Nephron (organoid): ENCODE data around the gene JAM3.

Source experiments
- H3K27ac Mint-ChIP-seq, 3 experiments: 2 replicates each; pipeline ENCODE4 v1.8.0; 2020; ENCODE audit warnings: mixed read lengths in 3 of 3, mild to moderate bottlenecking in 2 of 3, moderate library complexity in 1 of 3
- H3K27me3 Mint-ChIP-seq: 2 replicates; pipeline ENCODE4 v1.8.0; 2021; ENCODE audit warnings: low read depth, mild to moderate bottlenecking, moderate library complexity, mixed read lengths
- H3K36me3 Mint-ChIP-seq: 2 replicates; pipeline ENCODE4 v1.8.0; 2020; ENCODE audit warnings: low read depth, mixed read lengths
- H3K4me1 Mint-ChIP-seq: 2 replicates; pipeline ENCODE4 v1.8.0; 2020; ENCODE audit warnings: mixed read lengths
- H3K4me3 Mint-ChIP-seq, 3 experiments: 2 replicates each; pipeline ENCODE4 v1.8.0; 2020; ENCODE audit warnings: mild to moderate bottlenecking in 3 of 3, mixed read lengths in 3 of 3, moderate library complexity in 2 of 3
- H3K9me3 Mint-ChIP-seq: 2 replicates; pipeline ENCODE4 v1.8.0; 2020; ENCODE audit warnings: mixed read lengths
- CTCF ChIP-seq, 3 experiments: fragments of 200-600 bp; sonication (generic); IDR thresholded peaks; one replicate each; pipeline ENCODE4 v1.5.0; 2021; ENCODE audit warnings: antibody characterized with exemption in 3 of 3; ENCODE audit not compliant: unreplicated experiment in 3 of 3

Gene JAM3

DNA sequence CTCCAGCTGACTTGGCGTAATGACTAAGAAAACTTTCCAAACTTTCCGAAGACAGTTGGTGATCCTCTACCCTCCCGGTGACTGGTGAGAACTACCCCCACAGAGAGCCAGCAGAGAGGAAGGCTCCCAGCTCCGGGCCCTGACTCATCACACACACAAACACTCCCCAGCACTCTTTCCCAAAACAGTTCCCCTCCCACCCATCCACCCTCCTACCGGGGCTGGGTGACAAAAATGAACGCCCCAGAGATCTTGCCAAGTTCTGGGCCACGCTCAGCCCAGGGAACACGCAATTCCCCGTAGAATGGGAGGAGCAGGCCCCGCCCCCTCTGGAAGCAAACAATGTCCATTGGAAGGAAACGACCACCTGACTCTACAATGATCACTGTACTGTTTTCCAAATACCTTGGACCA, 21.3 kb upstream of the JAM3 start:
- no peak overlapping the region for H3K27ac Mint-ChIP-seq
- peaks cover 51% of the 10 kb centered on the region for H3K4me1 Mint-ChIP-seq
- no peak overlapping the region for H3K4me3 Mint-ChIP-seq
- H3K36me3 Mint-ChIP-seq = no peaks in the 10 kb centered on the region
- H3K9me3 Mint-ChIP-seq = no peaks in the 10 kb centered on the region
- no peak for TF ChIP-seq CTCF (IDR thresholded peaks at IDR 0.05; ENCODE audit: unreplicated experiment in 3 of 3)
- H3K27me3 Mint-ChIP-seq = peaks cover 51% of the 10 kb centered on the region

DNA sequence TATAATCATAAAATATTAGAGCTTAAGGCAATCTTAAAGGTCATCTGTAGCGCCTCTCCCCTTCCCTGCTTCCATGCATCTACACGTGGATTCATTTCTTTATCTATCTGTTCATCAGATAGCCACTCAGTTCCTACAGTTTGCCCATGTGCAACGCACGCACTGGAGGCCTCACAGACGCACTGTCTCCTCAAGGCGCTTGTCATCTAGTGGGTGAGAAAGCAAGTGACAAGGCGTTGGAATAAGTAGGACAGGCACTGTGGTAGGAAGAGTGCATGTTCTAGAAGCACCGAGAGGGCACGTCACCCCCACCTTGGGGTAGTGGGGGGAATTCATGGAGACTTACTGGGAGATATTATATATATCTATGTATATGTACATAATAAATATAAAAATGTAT, 20.8 kb upstream of the JAM3 start:
- peaks cover 48% of the 10 kb centered on the region for H3K27me3 Mint-ChIP-seq
- no peak overlapping the region for H3K27ac Mint-ChIP-seq
- no peak for TF ChIP-seq CTCF (IDR thresholded peaks at IDR 0.05; ENCODE audit: unreplicated experiment in 3 of 3)

DNA sequence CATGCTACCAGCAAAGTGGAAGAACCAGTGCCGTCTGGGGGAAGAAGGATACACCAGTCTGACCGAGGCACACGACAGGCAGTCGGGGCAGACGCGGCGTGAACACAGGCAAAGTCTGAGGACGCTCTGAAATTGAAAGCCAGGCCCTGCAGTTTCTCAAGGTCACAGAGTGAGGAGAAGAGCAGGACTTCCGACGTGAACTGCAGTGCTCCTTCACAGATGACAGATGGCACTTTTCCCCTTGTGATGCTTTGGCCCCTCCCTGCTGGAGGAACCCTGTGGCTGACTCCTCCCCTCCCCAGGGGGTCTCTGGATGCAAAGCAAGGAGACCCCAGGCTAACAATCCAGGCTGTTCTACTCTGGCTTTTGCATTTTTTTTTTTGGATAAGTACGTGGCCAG, 19.6 kb upstream of the JAM3 start:
- Mint-ChIP-seq H3K9me3 (no peaks in the 10 kb centered on the region), H3K4me3 (no peak overlapping the region), H3K27me3 (peaks cover 51% of the 10 kb centered on the region), H3K36me3 (no peaks in the 10 kb centered on the region), H3K4me1 (peaks cover 50% of the 10 kb centered on the region), H3K27ac (no peak overlapping the region)
- no peak for TF ChIP-seq CTCF (IDR thresholded peaks at IDR 0.05; ENCODE audit: unreplicated experiment in 3 of 3)

More for the DNA sequence above, 20.8 kb upstream of the JAM3 start:
- no peak overlapping the region for H3K4me3 Mint-ChIP-seq
- no peaks in the 10 kb centered on the region for H3K9me3 Mint-ChIP-seq
- no peaks in the 10 kb centered on the region for H3K36me3 Mint-ChIP-seq
- H3K4me1 Mint-ChIP-seq = peaks cover 52% of the 10 kb centered on the region

- Mint-ChIP-seq H3K27me3 (peaks cover 58% of the 10 kb centered on the region), H3K4me3 (peak overlapping the region; percentile 16 to 26 (median 24)), H3K9me3 (no peaks in the 10 kb centered on the region), H3K27ac (no peak overlapping the region), H3K36me3 (no peaks in the 10 kb centered on the region), H3K4me1 (peaks cover 36% of the 10 kb centered on the region)
- TF ChIP-seq CTCF (IDR thresholded peaks at IDR 0.05; ENCODE audit: unreplicated experiment in 3 of 3) = peak; percentile 90 to 95 (median 91)
These were observed 18.1 kb upstream of the JAM3 start for GRCh38 chr11:134050541-134051383.

GRCh38 chr11:134052395-134052987, 16.4 kb upstream of the JAM3 start:
- Mint-ChIP-seq H3K9me3 (no peaks in the 10 kb centered on the region), H3K4me3 (no peak overlapping the region), H3K27ac (no peak overlapping the region), H3K36me3 (no peaks in the 10 kb centered on the region), H3K27me3 (peaks cover 48% of the 10 kb centered on the region), H3K4me1 (peaks cover 19% of the 10 kb centered on the region)
- TF ChIP-seq CTCF (IDR thresholded peaks at IDR 0.05; ENCODE audit: unreplicated experiment in 3 of 3) = no peak
